ENCODE data around the gene TJP2. TPM values are rescaled to one million over a fixed set of nuclear protein-coding genes. Genes with fewer than 3 reads are reported as not detected.
A peak's percentile ranks its signal among the peaks of the same experiment; 100 is the strongest.

Gene TJP2
- total and polyA plus RNA-seq, 4 experiments from 2014 or later = 2.4 to 10.3 (median 8.8) TPM

DNA sequence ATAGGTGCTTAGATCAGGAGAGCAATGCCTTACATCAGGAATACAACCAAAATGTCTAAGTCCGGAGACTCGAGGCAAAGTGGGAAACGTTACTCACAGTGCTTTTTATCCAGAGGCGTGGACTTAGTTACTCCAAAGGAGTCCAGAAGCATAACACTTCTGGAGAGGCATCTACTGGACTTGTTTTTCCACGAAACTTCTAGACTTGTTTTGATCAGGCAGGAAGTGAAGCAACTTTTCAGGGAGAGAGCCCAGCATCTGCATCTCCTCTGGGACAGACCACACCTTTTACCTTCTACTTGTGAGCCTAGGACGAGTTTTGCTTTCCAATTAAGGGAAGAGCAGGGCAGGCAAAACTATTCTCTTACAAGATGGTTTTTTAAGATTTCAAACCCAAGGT is 1.2 kb upstream of the TJP2 start:
- ChIA-PET POLR2A (ENCODE audit: partially characterized antibody) (no interaction called here), CTCF (ENCODE audit: partially characterized antibody) (interaction anchor here (1.2 kb wide), 1 partner anchor 7 kb away, joined by 4 read pairs; no protein-coding TSS in a partner anchor)
- peaks cover 4 to 18% of the 10 kb centered on the region in 2 donors for H3K27me3 Mint-ChIP-seq
- Histone ChIP-seq H3K27ac (ENCODE audit: low read depth, low read length) (no peak overlapping the region), H3K36me3 (ENCODE audit: insufficient read depth, low read length) (no peaks in the 10 kb centered on the region), H3K4me3 (ENCODE audit: low read length in 2 of 2) (no peak overlapping the region), H3K27me3 (ENCODE audit: insufficient read depth, low read length) (peaks cover 10% of the 10 kb centered on the region), H3K9me3 (ENCODE audit: control insufficient read depth in 1 of 2, low read length in 2 of 2) (no peaks in the 10 kb centered on the region), H3K4me1 (ENCODE audit: insufficient read depth, low read length) (peaks cover 35% of the 10 kb centered on the region)
- H3K4me3 Mint-ChIP-seq = peak overlapping the region; percentile 76 to 87 (median 84)
- intact Hi-C loops (cut with micrococcal nuclease) = loop anchor here (5.0 kb wide), 1 partner anchor 51 kb away; no protein-coding TSS in a partner anchor
- no peaks in the 10 kb centered on the region for H3K9me3 Mint-ChIP-seq
- DNase-seq = no peak
- peaks cover 22 to 53% (median 35%) of the 10 kb centered on the region in 4 donors for H3K4me1 Mint-ChIP-seq
- no peaks in the 10 kb centered on the region for H3K36me3 Mint-ChIP-seq
- no peak overlapping the region for H3K27ac Mint-ChIP-seq

DNA sequence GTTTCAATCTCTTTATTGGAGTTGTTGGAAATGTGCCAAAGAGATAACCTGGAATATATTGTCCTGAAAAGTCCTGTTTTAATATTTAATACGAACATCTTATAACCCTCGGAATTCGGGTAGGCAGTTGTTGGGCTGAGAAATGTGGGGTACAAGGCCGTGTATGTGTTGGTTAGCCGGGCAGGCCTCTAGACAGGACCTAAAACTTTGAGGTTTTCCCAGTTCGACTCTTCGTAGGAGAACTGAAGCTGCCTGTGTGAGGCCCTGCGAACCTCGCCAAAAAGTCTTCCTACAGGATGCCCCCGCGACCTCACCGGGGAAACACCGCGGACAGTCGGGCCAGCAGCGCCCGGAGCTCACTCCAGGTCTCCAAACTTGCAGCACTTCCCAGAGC is 583 bp upstream of the TJP2 start:
- H3K4me1 ChIP-seq (ENCODE audit: insufficient read depth, low read length) = peaks cover 41% of the 10 kb centered on the region
- intact Hi-C loops (cut with micrococcal nuclease) = loop anchor here (5.0 kb wide), 1 partner anchor 51 kb away; no protein-coding TSS in a partner anchor
- Mint-ChIP-seq H3K36me3 (no peaks in the 10 kb centered on the region), H3K27ac (peak overlapping the region in 1 of 7 donors; percentile 56), H3K9me3 (no peaks in the 10 kb centered on the region), H3K4me1 (peaks cover 24 to 59% (median 34%) of the 10 kb centered on the region in 4 donors), H3K27me3 (peaks cover 4 to 18% of the 10 kb centered on the region in 2 donors), H3K4me3 (peak overlapping the region; percentile 76 to 87 (median 84))
- H3K27ac ChIP-seq (ENCODE audit: low read depth, low read length) = no peak overlapping the region
- H3K9me3 ChIP-seq (ENCODE audit: control insufficient read depth in 1 of 2, low read length in 2 of 2) = no peaks in the 10 kb centered on the region
- H3K4me3 ChIP-seq (ENCODE audit: low read length in 2 of 2) = peak overlapping the region in 1 of 2 donors; percentile 67
- H3K36me3 ChIP-seq (ENCODE audit: insufficient read depth, low read length) = no peaks in the 10 kb centered on the region
- DNase-seq = no peak
- peaks cover 10% of the 10 kb centered on the region for H3K27me3 ChIP-seq (ENCODE audit: insufficient read depth, low read length)
- CTCF ChIA-PET (ENCODE audit: partially characterized antibody) = interaction anchor here (2.5 kb wide), 1 partner anchor 138 kb away, joined by 7 read pairs; the partner anchor contains the start of gene FXN
- POLR2A ChIA-PET (ENCODE audit: partially characterized antibody) = interaction anchor here (1.0 kb wide), 1 partner anchor 20 kb away, joined by 3 read pairs; no protein-coding TSS in a partner anchor

DNA sequence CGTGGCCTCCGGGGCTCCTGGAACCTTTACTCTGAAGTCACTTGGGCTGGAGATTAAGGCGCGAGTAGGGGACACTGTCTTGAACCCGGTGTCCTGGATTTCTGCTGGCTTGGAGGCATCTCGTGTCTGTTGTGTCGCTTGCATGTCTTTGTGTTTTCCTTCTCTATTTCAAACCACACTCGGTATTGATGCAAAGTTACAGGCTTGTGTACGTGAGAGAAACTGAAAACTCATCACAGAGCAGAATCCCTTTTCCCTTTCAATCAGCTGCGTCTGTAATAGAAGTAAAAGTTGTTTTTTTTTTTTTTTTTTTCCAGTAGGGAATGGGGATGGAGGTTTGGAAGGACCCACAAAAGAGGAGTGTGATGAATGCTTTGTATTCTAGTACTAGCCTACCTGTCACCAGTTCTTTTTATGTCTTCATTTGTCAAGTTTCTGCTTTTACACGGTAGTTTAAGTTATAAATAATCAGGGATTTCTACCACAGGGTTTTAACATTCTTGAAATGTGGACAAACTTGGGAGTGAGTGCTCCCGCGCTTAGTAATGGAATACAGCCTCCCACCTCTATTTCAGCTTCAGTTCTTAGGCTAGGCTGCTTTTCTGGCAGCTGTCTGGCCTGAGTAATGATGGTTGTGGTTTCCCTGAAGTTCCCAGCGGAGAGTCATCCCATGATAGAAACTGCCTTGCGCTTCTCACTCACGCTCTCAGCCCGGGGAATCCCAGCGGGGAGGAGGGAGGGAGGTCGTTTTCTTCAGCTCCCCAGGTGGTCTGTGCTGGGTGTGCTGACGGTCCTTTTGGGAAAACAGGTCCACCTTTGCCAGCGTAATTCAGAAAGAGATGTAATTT is 763 bp downstream of the TJP2 start:
- Mint-ChIP-seq H3K4me3 (peak overlapping the region; percentile 85 to 91 (median 88)), H3K27ac (peak overlapping the region in 4 of 7 donors; percentile 17 to 69 (median 29)), H3K27me3 (peaks cover 4 to 18% of the 10 kb centered on the region in 2 donors), H3K4me1 (peaks cover 23 to 62% (median 36%) of the 10 kb centered on the region in 4 donors), H3K9me3 (no peaks in the 10 kb centered on the region), H3K36me3 (no peaks in the 10 kb centered on the region)
- DNase-seq = peak in 1 of 5 donors; percentile 44
- intact Hi-C loops (cut with micrococcal nuclease) = loop anchor here (5.0 kb wide), 1 partner anchor 53 kb away; no protein-coding TSS in a partner anchor
- H3K27ac ChIP-seq (ENCODE audit: low read depth, low read length) = no peak overlapping the region
- peaks cover 10% of the 10 kb centered on the region for H3K27me3 ChIP-seq (ENCODE audit: insufficient read depth, low read length)
- no peaks in the 10 kb centered on the region for H3K9me3 ChIP-seq (ENCODE audit: control insufficient read depth in 1 of 2, low read length in 2 of 2)
- ChIA-PET POLR2A (ENCODE audit: partially characterized antibody) (interaction anchor here (1.1 to 1.2 kb wide), 2 partner anchors 9 to 20 kb away, joined by 3 read pairs; no protein-coding TSS in a partner anchor), CTCF (ENCODE audit: partially characterized antibody) (interaction anchor here (1.2 to 2.5 kb wide), 2 partner anchors 9 to 139 kb away, joined by 3 to 7 read pairs; partner anchors contain the start of gene FXN)
- H3K4me3 ChIP-seq (ENCODE audit: low read length in 2 of 2) = peak overlapping the region; percentile 21 to 67
- peaks cover 40% of the 10 kb centered on the region for H3K4me1 ChIP-seq (ENCODE audit: insufficient read depth, low read length)
- no peaks in the 10 kb centered on the region for H3K36me3 ChIP-seq (ENCODE audit: insufficient read depth, low read length)

DNA sequence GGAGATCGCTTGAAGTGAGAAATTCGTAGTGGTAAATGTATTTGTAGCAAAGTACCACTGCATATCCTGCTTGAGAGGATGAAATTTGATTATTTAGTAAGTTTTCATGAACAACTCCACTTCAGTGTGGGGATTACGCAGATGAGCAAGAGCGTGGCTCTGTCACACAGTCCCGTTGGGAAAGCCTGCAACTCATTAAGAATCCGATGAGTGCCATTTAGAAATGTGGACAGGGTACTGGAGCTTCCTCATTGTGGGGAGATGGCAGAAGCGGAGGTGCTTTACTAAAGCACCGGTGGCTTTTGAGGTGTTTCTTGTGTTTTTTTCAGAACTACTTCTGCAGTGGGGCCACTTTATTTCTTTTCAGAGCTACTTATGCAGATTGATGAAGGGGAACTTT is 1.4 kb downstream of the TJP2 start:
- no peak overlapping the region for H3K27ac ChIP-seq (ENCODE audit: low read depth, low read length)
- peaks cover 10% of the 10 kb centered on the region for H3K27me3 ChIP-seq (ENCODE audit: insufficient read depth, low read length)
- H3K36me3 ChIP-seq (ENCODE audit: insufficient read depth, low read length) = no peaks in the 10 kb centered on the region
- no peaks in the 10 kb centered on the region for H3K9me3 ChIP-seq (ENCODE audit: control insufficient read depth in 1 of 2, low read length in 2 of 2)
- H3K4me1 Mint-ChIP-seq = peaks cover 28 to 68% (median 41%) of the 10 kb centered on the region in 4 donors
- H3K27ac Mint-ChIP-seq = peak overlapping the region in 1 of 7 donors; percentile 17
- H3K36me3 Mint-ChIP-seq = no peaks in the 10 kb centered on the region
- H3K4me3 Mint-ChIP-seq = peak overlapping the region in 7 of 8 donors; percentile 10 to 91 (median 89)
- H3K4me1 ChIP-seq (ENCODE audit: insufficient read depth, low read length) = peaks cover 46% of the 10 kb centered on the region
- DNase-seq = no peak
- CTCF ChIA-PET (ENCODE audit: partially characterized antibody) = interaction anchor here (1.2 to 2.5 kb wide), 2 partner anchors 10 to 140 kb away, joined by 3 to 7 read pairs; partner anchors contain the start of gene FXN
- no peaks in the 10 kb centered on the region for H3K9me3 Mint-ChIP-seq
- no peak overlapping the region for H3K4me3 ChIP-seq (ENCODE audit: low read length in 2 of 2)
- peaks cover 4 to 18% of the 10 kb centered on the region in 2 donors for H3K27me3 Mint-ChIP-seq
- POLR2A ChIA-PET (ENCODE audit: partially characterized antibody) = interaction anchor here (1.1 to 1.2 kb wide), 2 partner anchors 9 to 19 kb away, joined by 3 read pairs; no protein-coding TSS in a partner anchor
- intact Hi-C loops (cut with micrococcal nuclease) = no loop called here

DNA sequence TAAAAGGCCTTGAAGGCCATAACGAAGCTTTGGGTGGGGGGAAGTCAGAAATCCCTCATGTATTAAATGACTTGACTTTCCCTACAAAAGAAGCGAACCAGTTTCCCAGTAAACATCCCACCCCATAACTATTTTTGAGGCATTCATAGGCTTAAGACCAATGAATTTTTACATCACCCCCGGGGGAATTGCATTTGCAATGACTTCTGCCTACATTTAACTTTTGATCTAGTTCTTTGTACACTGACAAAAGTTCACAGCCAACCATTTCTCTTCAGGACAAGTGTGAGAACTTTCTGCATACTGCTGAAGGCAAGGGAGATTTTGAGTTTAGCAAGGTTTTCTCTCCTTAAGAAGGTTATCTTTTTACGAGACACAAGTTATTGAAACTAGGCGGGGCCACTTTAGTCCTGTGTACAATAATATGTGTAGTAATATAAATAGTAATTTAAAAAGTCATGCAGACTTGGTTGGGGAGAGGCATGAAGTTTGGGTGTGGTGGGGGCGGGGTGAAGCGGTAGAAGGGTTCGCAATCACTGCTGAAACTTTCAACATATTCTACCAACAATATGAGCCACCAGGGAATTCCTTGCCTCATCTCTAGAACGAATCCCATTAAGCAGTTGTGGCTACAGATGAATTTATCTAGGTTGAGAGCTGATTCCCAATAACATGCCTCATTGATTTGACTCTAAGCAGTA is 2.5 kb downstream of the TJP2 start:
- CTCF ChIA-PET (ENCODE audit: partially characterized antibody) = interaction anchor here (1.2 to 5.7 kb wide), 3 partner anchors 15 to 19 kb away, joined by 3 to 68 read pairs (median 8); no protein-coding TSS in a partner anchor
- Mint-ChIP-seq H3K4me1 (peaks cover 30 to 71% (median 48%) of the 10 kb centered on the region in 4 donors), H3K27ac (peak overlapping the region in 1 of 7 donors; percentile 3), H3K36me3 (no peaks in the 10 kb centered on the region), H3K9me3 (no peaks in the 10 kb centered on the region), H3K4me3 (peak overlapping the region in 3 of 8 donors; percentile 8 to 48 (median 22)), H3K27me3 (peaks cover 0 to 16% of the 10 kb centered on the region in 2 donors)
- Histone ChIP-seq H3K9me3 (ENCODE audit: control insufficient read depth in 1 of 2, low read length in 2 of 2) (no peaks in the 10 kb centered on the region), H3K4me3 (ENCODE audit: low read length in 2 of 2) (no peak overlapping the region), H3K4me1 (ENCODE audit: insufficient read depth, low read length) (peaks cover 52% of the 10 kb centered on the region), H3K36me3 (ENCODE audit: insufficient read depth, low read length) (no peaks in the 10 kb centered on the region), H3K27me3 (ENCODE audit: insufficient read depth, low read length) (peaks cover 10% of the 10 kb centered on the region), H3K27ac (ENCODE audit: low read depth, low read length) (no peak overlapping the region)
- DNase-seq = no peak
- intact Hi-C loops (cut with micrococcal nuclease) = no loop called here
- POLR2A ChIA-PET (ENCODE audit: partially characterized antibody) = no interaction called here

DNA sequence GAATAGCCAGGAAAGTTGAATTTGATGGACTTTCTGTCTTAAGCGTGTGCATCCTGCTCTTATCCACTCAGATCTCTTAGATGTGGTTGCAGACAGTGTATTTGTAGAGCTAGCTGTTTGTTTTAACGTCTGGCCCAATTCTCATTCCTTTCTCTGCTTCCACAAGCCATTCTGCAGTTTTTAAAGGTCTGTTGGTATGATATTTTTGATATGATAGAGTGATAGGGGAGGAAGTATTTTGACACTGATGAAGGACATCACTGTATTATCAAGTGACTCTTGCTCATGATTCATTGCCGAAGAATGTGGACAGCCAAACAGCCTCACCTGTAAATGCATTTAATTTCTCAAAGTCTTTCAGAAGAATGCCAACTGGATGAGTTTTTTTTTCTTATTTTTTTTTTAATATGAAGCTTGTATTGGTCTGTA is 4.5 kb downstream of the TJP2 start:
- ChIA-PET POLR2A (ENCODE audit: partially characterized antibody) (no interaction called here), CTCF (ENCODE audit: partially characterized antibody) (interaction anchor here (1.4 to 5.7 kb wide), 6 partner anchors 8 to 150 kb away, joined by 3 to 68 read pairs (median 10); no protein-coding TSS in a partner anchor)
- intact Hi-C loops (cut with micrococcal nuclease) = no loop called here
- H3K27me3 Mint-ChIP-seq = peaks cover 0 to 4% of the 10 kb centered on the region in 2 donors
- H3K27me3 ChIP-seq (ENCODE audit: insufficient read depth, low read length) = peaks cover under 1% of the 10 kb centered on the region
- H3K27ac Mint-ChIP-seq = peak overlapping the region in 1 of 7 donors; percentile 10
- H3K36me3 Mint-ChIP-seq = no peaks in the 10 kb centered on the region
- no peak overlapping the region for H3K4me3 ChIP-seq (ENCODE audit: low read length in 2 of 2)
- no peaks in the 10 kb centered on the region for H3K9me3 ChIP-seq (ENCODE audit: control insufficient read depth in 1 of 2, low read length in 2 of 2)
- DNase-seq = peak in 4 of 5 donors; percentile 15 to 37 (median 22)
- peaks cover 43% of the 10 kb centered on the region for H3K4me1 ChIP-seq (ENCODE audit: insufficient read depth, low read length)
- H3K4me3 Mint-ChIP-seq = peak overlapping the region in 1 of 8 donors; percentile 40
- H3K36me3 ChIP-seq (ENCODE audit: insufficient read depth, low read length) = no peaks in the 10 kb centered on the region
- peaks cover 27 to 69% (median 47%) of the 10 kb centered on the region in 4 donors for H3K4me1 Mint-ChIP-seq
- no peaks in the 10 kb centered on the region for H3K9me3 Mint-ChIP-seq
- no peak overlapping the region for H3K27ac ChIP-seq (ENCODE audit: low read depth, low read length)

Data from CD4-positive, alpha-beta memory T cell (primary cell).